ENCODE data around the gene PADI1.

The PADI1 gene

GRCh38 chr1:17270891-17271765 lies 66.2 kb downstream of the PADI1 start:
- DNase-seq (ENCODE audit: low read depth) = no peak
- H3K4me3 ChIP-seq (replicated peaks; ENCODE audit: low read depth, low read length) = no peak overlapping the region
- no peak for TF ChIP-seq CTCF (IDR thresholded peaks at IDR 0.05; ENCODE audit: low read length, missing control alignments)

DNA sequence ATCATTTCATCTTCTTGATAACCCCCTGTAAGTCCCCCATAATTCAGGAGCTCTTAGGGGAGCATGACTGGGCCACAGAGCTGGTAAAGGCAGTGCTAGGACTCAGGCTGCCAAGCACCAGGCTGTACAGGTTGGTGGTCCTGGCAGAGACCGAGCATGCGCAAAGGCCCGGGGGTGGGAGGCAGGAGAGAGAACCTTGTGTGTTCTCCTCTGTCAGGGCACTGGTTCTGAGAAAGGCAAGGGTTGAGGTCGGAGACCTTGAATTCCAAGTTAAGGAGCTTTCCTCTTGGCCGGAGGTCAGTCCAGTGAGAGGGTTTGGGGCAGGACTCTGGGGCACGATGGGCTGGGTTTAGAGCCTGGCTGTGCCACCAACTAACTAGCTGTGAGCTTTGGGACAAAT lies 67.1 kb downstream of the PADI1 start:
- TF ChIP-seq CTCF (IDR thresholded peaks at IDR 0.05; ENCODE audit: low read length, missing control alignments) = no peak
- DNase-seq (ENCODE audit: low read depth) = no peak
- no peak overlapping the region for H3K4me3 ChIP-seq (replicated peaks; ENCODE audit: low read depth, low read length)

- no peak overlapping the region for H3K4me3 ChIP-seq (replicated peaks; ENCODE audit: low read depth, low read length)
- no peak for DNase-seq (ENCODE audit: low read depth)
- no peak for TF ChIP-seq CTCF (IDR thresholded peaks at IDR 0.05; ENCODE audit: low read length, missing control alignments)
Observed at GRCh38 chr1:17272646-17273045, 67.7 kb downstream of the PADI1 start.

DNA sequence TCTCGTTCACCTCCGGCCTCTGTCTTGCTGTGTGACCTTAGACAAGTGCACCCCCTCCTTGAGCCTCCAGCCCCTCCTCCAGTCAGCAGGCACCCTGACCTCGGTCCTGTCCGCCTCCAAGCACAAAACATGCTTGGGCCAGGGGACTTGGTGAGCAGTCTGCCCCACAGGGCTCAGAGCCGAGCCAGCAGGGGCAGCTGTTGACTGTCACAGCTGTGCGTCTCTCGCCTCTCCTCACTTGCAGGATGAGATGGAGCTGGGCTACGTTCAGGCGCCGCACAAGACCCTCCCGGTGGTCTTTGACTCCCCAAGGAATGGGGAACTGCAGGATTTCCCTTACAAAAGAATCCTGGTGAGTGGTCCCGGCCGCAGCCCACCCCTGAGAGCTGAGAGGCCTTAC lies 68.2 kb downstream of the PADI1 start:
- H3K4me3 ChIP-seq (replicated peaks; ENCODE audit: low read depth, low read length) = no peak overlapping the region
- no peak for DNase-seq (ENCODE audit: low read depth)
- TF ChIP-seq CTCF (IDR thresholded peaks at IDR 0.05; ENCODE audit: low read length, missing control alignments) = no peak

DNA sequence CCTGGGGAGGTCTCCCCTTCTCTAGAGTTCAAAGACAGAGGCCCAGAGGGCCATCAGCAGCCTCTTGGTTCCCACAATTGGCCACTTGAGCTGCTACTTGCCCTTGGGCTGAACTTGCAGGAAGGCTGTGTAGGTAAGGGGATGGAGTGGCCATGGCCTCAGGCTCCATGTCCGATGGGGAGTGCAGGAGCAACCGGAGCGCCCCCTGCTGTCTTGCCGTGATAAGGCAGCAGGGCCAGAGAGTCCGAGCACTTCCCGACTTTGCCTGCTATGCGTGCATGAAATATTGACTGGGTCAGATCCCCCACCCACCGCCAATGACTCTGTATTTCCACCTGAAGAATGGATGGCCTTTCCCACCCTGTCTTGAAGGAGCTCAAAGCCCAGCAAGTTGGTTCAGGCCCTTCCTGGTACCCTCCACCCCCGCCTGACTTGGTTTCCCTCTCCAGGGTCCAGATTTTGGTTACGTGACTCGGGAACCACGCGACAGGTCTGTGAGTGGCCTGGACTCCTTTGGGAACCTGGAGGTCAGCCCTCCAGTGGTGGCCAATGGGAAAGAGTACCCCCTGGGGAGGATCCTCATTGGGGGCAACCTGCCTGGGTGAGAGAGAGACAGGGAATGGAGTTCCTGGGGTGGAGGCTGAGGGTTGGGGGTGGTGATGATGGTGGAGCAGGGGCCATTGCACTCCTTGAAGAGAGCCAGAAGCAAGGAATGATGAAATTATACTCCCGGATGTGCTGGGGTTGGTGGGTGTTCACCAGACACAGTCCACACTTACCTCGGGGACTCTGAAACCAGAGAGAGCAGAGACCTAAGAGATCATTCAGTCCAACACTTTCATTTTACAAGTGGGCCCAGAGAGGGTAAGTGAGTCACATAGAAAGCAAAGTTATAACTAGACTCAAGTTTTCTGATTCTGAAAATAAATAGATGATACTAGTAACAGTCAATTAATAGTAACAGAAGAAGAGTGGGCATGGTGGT lies 69.5 kb downstream of the PADI1 start:
- peak; percentile 76 for TF ChIP-seq CTCF (IDR thresholded peaks at IDR 0.05; ENCODE audit: low read length, missing control alignments)
- DNase-seq (ENCODE audit: low read depth) = peak; percentile 51
- H3K4me3 ChIP-seq (replicated peaks; ENCODE audit: low read depth, low read length) = no peak overlapping the region

- TF ChIP-seq CTCF (IDR thresholded peaks at IDR 0.05; ENCODE audit: low read length, missing control alignments) = no peak
- DNase-seq (ENCODE audit: low read depth) = peak; percentile 66
- no peak overlapping the region for H3K4me3 ChIP-seq (replicated peaks; ENCODE audit: low read depth, low read length)
Observed at GRCh38 chr1:17276568-17276967, 71.6 kb downstream of the PADI1 start.
